Stimulated activated effector memory CD8-positive, alpha-beta T cell treated with anti-CD3 and anti-CD28 coated beads, Interleukin-12 subunit alpha, Interleukin-12 subunit beta, amount 100 ng/mL, for 72 hours (primary cell): Measurements from ENCODE around the gene CPZ.
"Not testable (repeated sequence)": the region's sequence is repeated elsewhere in the genome, so short reads cannot be mapped to it uniquely, and the experiment has no call there.

Experiments
- ATAC-seq: fragments of 150-1000 bp; cut with Tn5 transposase; 2 replicates; pipeline ENCODE4 v1.10.0; 2021
- DNase-seq, 2 donors: peaks; one replicate each; pipeline ENCODE4 v3.0.0; 2021 to 2022; ENCODE audit warnings: low spot score in 2 of 2
- H3K27ac Mint-ChIP-seq: one replicate; pipeline ENCODE4 v1.8.0; 2022; ENCODE audit warnings: mild to moderate bottlenecking, mixed read lengths
- H3K36me3 Mint-ChIP-seq: one replicate; pipeline ENCODE4 v1.8.0; 2022; ENCODE audit warnings: mild to moderate bottlenecking, mixed read lengths
- H3K4me1 Mint-ChIP-seq: one replicate; pipeline ENCODE4 v1.8.0; 2022; ENCODE audit warnings: mixed read lengths
- H3K4me3 Mint-ChIP-seq: one replicate; pipeline ENCODE4 v1.8.0; 2022; ENCODE audit warnings: mild to moderate bottlenecking, mixed read lengths
- H3K9me3 Mint-ChIP-seq: one replicate; pipeline ENCODE4 v1.8.0; 2022; ENCODE audit warnings: mixed read lengths

Gene CPZ

GRCh38 chr4:8617486-8618040, 25.0 kb downstream of the CPZ start:
- no peak overlapping the region for H3K4me3 Mint-ChIP-seq
- no peak for DNase-seq
- no peaks in the 10 kb centered on the region for H3K4me1 Mint-ChIP-seq
- no peak for ATAC-seq
- H3K27ac Mint-ChIP-seq, result no peak overlapping the region
- H3K36me3 Mint-ChIP-seq, result no peaks in the 10 kb centered on the region
- H3K9me3 Mint-ChIP-seq, result no peaks in the 10 kb centered on the region

DNA sequence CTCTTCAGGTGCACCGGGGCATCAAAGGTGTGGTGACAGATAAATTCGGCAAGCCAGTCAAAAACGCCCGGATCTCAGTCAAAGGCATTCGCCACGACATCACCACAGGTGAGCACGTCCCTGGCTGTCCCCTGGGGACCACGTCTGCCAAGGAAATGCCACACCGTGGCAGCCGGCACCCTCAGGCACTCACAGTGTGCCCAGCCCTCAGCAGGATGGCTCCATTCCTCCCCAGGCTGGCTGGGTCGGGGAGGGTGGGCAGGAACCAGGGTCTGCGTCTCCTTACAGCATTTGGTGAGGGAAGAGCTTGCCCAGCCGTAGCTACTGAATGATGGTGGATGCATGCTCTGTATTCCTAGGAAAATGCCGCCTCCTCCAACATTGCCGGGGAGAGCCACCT, 25.9 kb downstream of the CPZ start:
- no peaks in the 10 kb centered on the region for H3K36me3 Mint-ChIP-seq
- no peak for DNase-seq
- H3K4me1 Mint-ChIP-seq, result no peaks in the 10 kb centered on the region
- no peak overlapping the region for H3K27ac Mint-ChIP-seq
- ATAC-seq, result no peak
- H3K4me3 Mint-ChIP-seq, result no peak overlapping the region
- H3K9me3 Mint-ChIP-seq, result no peaks in the 10 kb centered on the region

DNA sequence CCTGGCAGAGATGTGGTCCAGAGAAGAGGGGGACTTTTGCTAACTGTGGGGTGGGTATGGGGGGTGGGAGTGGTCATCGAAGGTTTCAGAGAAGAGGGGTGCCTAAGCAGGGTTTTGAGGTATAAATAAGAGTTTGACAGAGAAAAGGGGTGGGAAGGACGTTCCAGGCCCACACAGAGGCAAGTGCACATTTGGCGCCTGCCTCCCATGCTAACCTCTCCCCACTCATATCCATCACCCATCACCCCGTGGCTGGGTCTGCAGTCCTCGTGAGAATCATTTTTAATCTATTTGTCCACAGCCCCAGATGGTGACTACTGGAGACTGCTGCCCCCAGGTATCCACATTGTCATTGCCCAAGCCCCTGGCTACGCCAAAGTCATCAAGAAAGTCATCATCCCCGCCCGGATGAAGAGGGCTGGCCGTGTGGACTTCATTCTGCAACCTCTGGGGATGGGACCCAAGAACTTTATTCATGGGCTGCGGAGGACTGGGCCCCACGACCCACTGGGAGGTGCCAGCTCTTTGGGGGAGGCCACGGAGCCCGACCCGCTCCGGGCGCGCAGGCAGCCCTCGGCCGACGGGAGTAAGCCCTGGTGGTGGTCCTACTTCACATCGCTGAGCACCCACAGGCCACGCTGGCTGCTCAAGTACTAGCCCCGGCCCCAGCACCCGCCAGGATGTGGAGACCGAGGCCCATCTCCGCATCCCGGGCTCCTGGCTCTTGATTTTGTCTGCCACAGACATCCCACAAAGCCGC, 26.6 kb downstream of the CPZ start:
- DNase-seq, result no peak
- H3K4me3 Mint-ChIP-seq, result no peak overlapping the region

GRCh38 chr4:8621135-8621534, 28.6 kb downstream of the CPZ start:
- DNase-seq, result peak in 1 of 2 donors; percentile 51
- not testable (repeated sequence) for ATAC-seq, H3K27ac Mint-ChIP-seq, H3K4me3 Mint-ChIP-seq, H3K9me3 Mint-ChIP-seq, H3K4me1 Mint-ChIP-seq, H3K36me3 Mint-ChIP-seq

More for the DNA sequence above, 26.6 kb downstream of the CPZ start:
- Mint-ChIP-seq H3K9me3 (no peaks in the 10 kb centered on the region), H3K36me3 (no peaks in the 10 kb centered on the region), H3K27ac (no peak overlapping the region), H3K4me1 (no peaks in the 10 kb centered on the region)
- no peak for ATAC-seq

- not testable (repeated sequence) for H3K27ac Mint-ChIP-seq, ATAC-seq, H3K4me3 Mint-ChIP-seq, H3K4me1 Mint-ChIP-seq, DNase-seq, H3K36me3 Mint-ChIP-seq, H3K9me3 Mint-ChIP-seq
Observed at GRCh38 chr4:8624601-8625272, 32.2 kb downstream of the CPZ start.

GRCh38 chr4:8630240-8630905, 37.8 kb downstream of the CPZ start:
- H3K4me1 Mint-ChIP-seq, H3K9me3 Mint-ChIP-seq, DNase-seq, H3K27ac Mint-ChIP-seq, H3K4me3 Mint-ChIP-seq, ATAC-seq, H3K36me3 Mint-ChIP-seq: not testable (repeated sequence)

DNA sequence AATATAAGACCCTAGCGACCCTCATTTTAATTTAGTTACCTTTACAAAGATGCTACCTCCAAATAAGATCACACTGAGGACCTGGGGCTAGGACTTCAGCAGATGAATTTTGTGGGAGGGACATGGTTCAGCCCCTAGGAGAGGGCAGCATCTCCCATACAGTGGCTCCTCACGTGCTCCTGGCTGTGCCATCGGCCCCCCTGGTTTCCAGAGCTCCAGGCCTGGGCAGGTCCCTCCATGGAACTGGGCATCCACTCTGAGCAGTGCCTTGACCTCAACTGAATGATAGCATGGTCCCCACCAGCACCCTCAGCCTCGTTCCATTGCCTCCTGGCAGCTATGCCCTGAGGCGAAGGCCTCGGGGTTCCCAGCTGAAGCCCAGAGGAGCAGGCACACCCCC, 39.3 kb downstream of the CPZ start:
- not testable (repeated sequence) for H3K4me1 Mint-ChIP-seq, H3K27ac Mint-ChIP-seq, H3K36me3 Mint-ChIP-seq, H3K4me3 Mint-ChIP-seq, DNase-seq, ATAC-seq, H3K9me3 Mint-ChIP-seq

DNA sequence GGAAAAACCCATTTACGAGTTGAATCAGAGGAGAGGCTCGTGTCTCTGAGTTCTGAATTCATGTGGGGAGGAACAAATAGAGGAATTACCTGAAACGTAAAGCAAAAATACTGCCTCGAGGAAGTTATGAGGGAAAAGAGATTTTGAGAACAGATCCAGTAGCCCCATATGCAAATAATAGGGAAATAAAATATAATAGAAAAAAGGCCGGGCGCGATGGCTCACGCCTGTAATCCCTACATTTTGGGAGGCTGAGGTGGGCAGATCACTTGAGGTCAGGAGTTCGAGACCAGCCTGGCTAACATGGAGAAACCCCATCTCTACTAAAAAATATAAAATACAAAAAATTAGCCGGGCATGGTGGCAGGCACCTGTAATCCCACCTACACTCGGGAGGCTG, 42.2 kb downstream of the CPZ start:
- ATAC-seq, H3K4me3 Mint-ChIP-seq, DNase-seq, H3K27ac Mint-ChIP-seq, H3K9me3 Mint-ChIP-seq, H3K4me1 Mint-ChIP-seq, H3K36me3 Mint-ChIP-seq: not testable (repeated sequence)

DNA sequence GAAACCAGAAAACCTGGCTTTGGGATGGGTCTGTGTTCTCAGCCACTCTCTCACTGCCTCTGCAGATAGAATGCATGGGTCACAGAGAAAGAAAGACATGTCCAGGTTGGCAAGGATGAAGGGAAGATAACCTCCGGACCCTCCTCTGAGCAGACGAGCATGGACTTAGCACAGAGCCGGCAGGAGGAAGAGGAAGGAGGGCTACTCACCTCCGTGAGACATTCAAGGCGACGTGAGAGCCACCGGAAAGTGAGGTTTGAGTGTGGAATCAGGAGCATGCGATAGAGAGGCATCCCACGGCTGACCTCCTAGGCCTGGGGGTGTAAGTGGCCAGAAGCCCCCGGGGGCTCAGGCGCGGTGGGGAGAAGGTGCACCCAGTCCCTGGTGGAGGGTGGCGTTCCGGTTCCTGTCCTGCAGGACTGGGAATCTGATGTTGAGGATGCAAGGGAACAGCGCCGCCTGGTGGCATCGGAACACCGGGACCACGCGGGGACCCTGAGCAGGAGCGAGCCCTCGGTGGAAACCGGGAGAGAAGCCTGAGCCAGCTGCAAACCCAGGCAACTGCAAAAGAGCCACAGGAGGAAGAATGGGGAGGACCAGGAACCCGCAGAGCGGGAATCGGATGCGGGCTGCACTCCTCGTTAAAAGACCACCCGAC, 43.5 kb downstream of the CPZ start:
- H3K4me1 Mint-ChIP-seq, H3K4me3 Mint-ChIP-seq, H3K36me3 Mint-ChIP-seq, H3K27ac Mint-ChIP-seq, H3K9me3 Mint-ChIP-seq, DNase-seq: not testable (repeated sequence)
- peak; percentile 14 for ATAC-seq

GRCh38 chr4:8637456-8637984, 45.0 kb downstream of the CPZ start:
- Mint-ChIP-seq H3K9me3 (no peaks in the 10 kb centered on the region), H3K4me1 (peaks cover 6% of the 10 kb centered on the region), H3K27ac (no peak overlapping the region), H3K36me3 (no peaks in the 10 kb centered on the region), H3K4me3 (no peak overlapping the region)
- no peak for DNase-seq
- no peak for ATAC-seq

DNA sequence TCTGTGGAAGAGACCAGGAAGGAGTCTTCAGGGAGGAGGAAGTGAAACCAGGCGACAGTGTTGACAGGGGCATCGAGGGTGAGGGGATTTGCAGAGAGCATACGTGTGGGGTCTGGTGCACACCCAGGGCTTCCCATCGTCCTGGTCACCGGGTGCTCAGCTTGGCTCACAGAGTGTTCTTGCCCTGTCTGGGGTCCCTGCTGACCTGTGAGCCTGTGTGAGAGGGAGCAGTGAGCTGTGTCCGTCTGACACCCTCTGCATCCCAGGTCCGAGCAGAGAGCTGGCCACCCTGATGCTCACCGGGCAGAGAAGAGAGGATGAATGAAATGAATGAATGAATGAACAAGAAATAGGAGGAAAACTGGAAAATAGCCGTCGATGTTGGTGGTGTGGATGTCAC, 46.5 kb downstream of the CPZ start:
- ATAC-seq (no peak), DNase-seq (no peak)
- Mint-ChIP-seq H3K4me3 (no peak overlapping the region), H3K9me3 (no peaks in the 10 kb centered on the region), H3K36me3 (no peaks in the 10 kb centered on the region), H3K4me1 (peaks cover 6% of the 10 kb centered on the region), H3K27ac (peak overlapping the region; percentile 78)

DNA sequence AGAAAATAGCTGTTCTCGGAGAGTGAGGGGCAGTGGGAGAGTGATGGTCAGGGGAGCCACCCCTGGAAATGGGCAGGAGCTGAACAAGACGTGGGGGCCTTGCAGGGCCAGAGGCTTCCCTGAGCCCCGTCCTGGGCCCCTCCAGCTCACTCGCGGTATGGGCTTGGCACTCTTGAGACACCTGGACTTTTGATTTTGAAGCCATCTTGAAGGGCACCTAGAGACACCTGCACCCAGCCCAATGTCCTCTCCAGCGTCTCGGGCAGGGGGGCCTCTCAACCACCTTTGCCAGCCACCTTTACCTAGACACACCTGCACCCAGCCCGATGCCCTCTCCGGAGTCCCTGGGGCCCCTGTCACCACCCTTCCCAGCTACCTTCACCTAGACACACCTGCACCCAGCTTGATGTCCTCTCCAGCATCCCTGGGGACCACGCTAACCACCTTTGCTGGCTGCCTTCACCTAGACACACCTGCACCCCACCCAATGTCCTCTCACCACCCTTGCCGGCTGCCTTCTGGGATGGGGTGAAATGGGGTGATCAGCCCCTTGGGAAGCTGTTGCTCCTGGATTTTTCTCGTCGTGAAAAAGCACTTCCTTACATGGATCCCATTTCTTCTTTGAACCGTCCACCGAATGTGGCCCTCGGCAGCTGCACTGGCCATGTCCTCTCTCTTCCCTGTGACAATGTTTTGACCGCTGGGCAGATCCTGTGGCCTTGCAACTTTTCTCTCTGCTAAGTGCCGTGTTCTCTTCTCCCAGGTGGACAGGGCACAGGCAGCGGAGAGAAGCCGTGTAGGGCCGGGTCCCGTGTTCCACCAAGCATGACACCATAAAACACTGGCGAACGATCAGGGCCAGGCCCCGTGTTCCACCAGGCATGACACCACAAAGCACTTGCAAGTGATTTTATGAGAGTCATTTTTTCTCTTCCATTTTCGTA, 47.5 kb downstream of the CPZ start:
- no peaks in the 10 kb centered on the region for H3K9me3 Mint-ChIP-seq
- no peak overlapping the region for H3K4me3 Mint-ChIP-seq
- H3K36me3 Mint-ChIP-seq, result no peaks in the 10 kb centered on the region
- no peak overlapping the region for H3K27ac Mint-ChIP-seq
- DNase-seq (no peak), ATAC-seq (no peak)
- H3K4me1 Mint-ChIP-seq, result peaks cover 6% of the 10 kb centered on the region

- Mint-ChIP-seq H3K9me3 (no peaks in the 10 kb centered on the region), H3K36me3 (no peaks in the 10 kb centered on the region), H3K27ac (no peak overlapping the region), H3K4me3 (no peak overlapping the region), H3K4me1 (peaks cover 6% of the 10 kb centered on the region)
- ATAC-seq, result no peak
- no peak for DNase-seq
Observed at GRCh38 chr4:8640816-8641215, 48.3 kb downstream of the CPZ start.

- Mint-ChIP-seq H3K36me3 (no peaks in the 10 kb centered on the region), H3K9me3 (no peaks in the 10 kb centered on the region), H3K27ac (no peak overlapping the region), H3K4me1 (peaks cover 6% of the 10 kb centered on the region), H3K4me3 (no peak overlapping the region)
- DNase-seq (no peak), ATAC-seq (no peak)
Observed at GRCh38 chr4:8641256-8641655, 48.7 kb downstream of the CPZ start.
